GM12878 (cell line): ENCODE results near the gene TOM1L2. TPM values are rescaled to one million over a fixed set of nuclear protein-coding genes. Genes with fewer than 3 reads are reported as not detected.

Experiments
- BCL11A ChIP-seq: IDR thresholded peaks from 2 replicates; pipeline ENCODE4 v1.6.1; 2011; ENCODE audit warnings: low read depth, low read length
- MTA3 ChIP-seq: IDR thresholded peaks from 2 replicates; pipeline ENCODE4 v1.6.1; 2012; ENCODE audit warnings: low read length, inconsistent platforms, borderline replicate concordance
- RELA ChIP-seq: fragments of 450-650 bp; IDR thresholded peaks from 2 replicates; pipeline ENCODE4 v1.8.0; 2014; ENCODE audit warnings: borderline replicate concordance; ENCODE audit not compliant: partially characterized antibody
- STAT1 ChIP-seq: fragments of 450-650 bp; conservative IDR thresholded peaks from 2 replicates; pipeline ENCODE4 v1.6.1; 2014; ENCODE audit warnings: antibody characterized with exemption, mild to moderate bottlenecking
- TBL1XR1 ChIP-seq: IDR thresholded peaks from 2 replicates; pipeline ENCODE4 v1.6.1; 2012; ENCODE audit warnings: low read depth, low read length, improper control_type of control experiment
- polyA plus RNA-seq, 11 experiments: library from polyadenylated mRNA; depleted of rRNA in 4 of 11; unstranded in 6 of 11; stranded (reverse) in 5 of 11; fragments of >200 nt; fragmentation: Nextera tagmentation in 4 of 11; fragmentation: Illumina TruSeq in 1 of 11; extraction: Ambion mirVana in 4 of 11; extraction: Trizol in 1 of 11; gene quantifications; 1 replicate in 1 of 11; 2 replicates in 10 of 11; pipeline versions ENCODE4 v1.2.1 to v1.2.3, GENCODE V29; 2011 to 2016; ENCODE audit warnings: inconsistent platforms in 2 of 11, missing spikeins in 2 of 11, low read depth in 1 of 11
- total RNA-seq, 4 experiments: library from RNA; depleted of rRNA in 3 of 4; stranded (reverse); fragments of >200 nt in 3 of 4; fragmentation: Illumina TruSeq in 1 of 4; extraction: Trizol in 1 of 4; gene quantifications; 2 replicates each; pipeline versions ENCODE4 v1.2.1 to v1.2.3, GENCODE V29; 2013 to 2021
- TF ChIP-seq, protein P1 (sequence below), 3 experiments: IDR thresholded peaks in 2 of 3; conservative IDR thresholded peaks in 1 of 3; 2 replicates each; pipeline ENCODE4 v1.5.1; 2011; ENCODE audit warnings: low read depth in 3 of 3, low read length in 3 of 3, mild to moderate bottlenecking in 3 of 3, control low read depth in 2 of 3, moderate library complexity in 2 of 3, inconsistent platforms in 1 of 3, mixed read lengths in 1 of 3; ENCODE audit not compliant: control insufficient read depth in 2 of 3, insufficient read depth in 1 of 3; ENCODE audit errors: extremely low read depth in 1 of 3
- TF ChIP-seq, protein P2 (sequence below): fragments of 450-650 bp; formaldehyde crosslinking; IDR thresholded peaks from 2 replicates; pipeline ENCODE4 v1.4.0; 2022; ENCODE audit warnings: mild to moderate bottlenecking, moderate library complexity
- TF ChIP-seq, protein P3 (sequence below): IDR thresholded peaks from 2 replicates; pipeline ENCODE4 v1.6.1; 2011; ENCODE audit warnings: low read depth, low read length, improper control_type of control experiment, borderline replicate concordance
- TF ChIP-seq, protein P4 (sequence below): IDR thresholded peaks from 2 replicates; pipeline ENCODE4 v1.6.1; 2011; ENCODE audit warnings: low read depth, mild to moderate bottlenecking, low read length, moderate library complexity, borderline replicate concordance; ENCODE audit errors: extremely low read depth
- TF ChIP-seq, protein P5 (sequence below): fragments of 450-650 bp; conservative IDR thresholded peaks from 2 replicates; pipeline ENCODE4 v1.6.1; 2017; ENCODE audit warnings: mild to moderate bottlenecking, moderate library complexity
- TF ChIP-seq, protein P6 (sequence below): fragments of 450-650 bp; IDR thresholded peaks from 2 replicates; pipeline ENCODE4 v1.6.1; 2017; ENCODE audit warnings: low read depth, mild to moderate bottlenecking, moderate library complexity
- TF ChIP-seq, protein P7 (sequence below): fragments of 450-650 bp; formaldehyde crosslinking; IDR thresholded peaks from 2 replicates; pipeline ENCODE4 v1.5.0; 2022; ENCODE audit warnings: mild to moderate bottlenecking, missing genetic modification characterization

TOM1L2 gene
- total and polyA plus RNA-seq, 10 of the 15 experiments (the other 5 are each of a cell fraction or from before 2014, with no cell fraction given) = 0.19 to 19.2 (median 8.1) TPM

DNA sequence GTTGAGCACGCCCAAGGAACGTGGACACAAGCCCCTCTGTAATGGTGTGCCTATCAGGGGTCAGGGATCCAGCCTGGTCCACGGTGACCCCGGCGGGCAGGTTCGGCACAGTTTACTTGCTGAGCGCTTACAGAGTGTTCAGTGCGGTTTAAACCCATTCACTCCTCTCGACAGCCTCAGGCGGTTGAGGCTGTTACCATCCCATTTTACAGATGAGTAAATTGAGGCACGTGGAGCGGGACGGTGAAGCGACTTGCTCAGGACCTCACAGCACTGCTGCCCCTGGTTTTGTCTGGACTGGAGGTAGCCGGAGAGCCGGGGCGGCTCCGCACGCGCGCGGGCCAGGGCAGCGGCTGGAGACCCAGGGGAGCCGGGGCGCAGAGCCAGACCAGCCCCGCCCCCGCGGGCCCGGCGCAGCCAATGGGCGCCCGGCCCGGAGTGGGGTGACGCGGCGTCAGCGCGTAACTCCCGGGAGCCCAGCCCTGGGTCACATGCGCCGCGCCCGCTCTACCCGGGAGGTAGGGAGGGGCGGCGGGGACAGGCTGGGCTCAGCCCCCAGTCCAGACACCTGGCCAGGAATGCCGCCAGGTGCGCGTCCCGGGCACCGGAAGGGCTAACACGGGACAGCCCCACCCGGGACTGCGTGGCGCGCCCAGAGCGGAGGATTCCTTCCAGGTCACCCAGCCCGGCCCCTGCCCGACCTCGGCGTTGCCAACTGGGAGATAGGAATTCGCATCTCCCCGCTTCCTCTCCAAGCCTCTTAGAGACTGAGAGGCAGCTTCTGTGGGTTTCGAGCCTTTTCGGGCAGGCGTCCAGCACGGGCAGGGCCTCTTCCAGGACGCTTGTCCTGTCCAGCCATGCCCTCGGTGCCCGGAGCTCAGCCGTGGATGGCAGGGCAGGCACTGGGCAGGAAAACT is 132.2 kb downstream of the TOM1L2 start (continued):
- TF ChIP-seq, protein P1, sequence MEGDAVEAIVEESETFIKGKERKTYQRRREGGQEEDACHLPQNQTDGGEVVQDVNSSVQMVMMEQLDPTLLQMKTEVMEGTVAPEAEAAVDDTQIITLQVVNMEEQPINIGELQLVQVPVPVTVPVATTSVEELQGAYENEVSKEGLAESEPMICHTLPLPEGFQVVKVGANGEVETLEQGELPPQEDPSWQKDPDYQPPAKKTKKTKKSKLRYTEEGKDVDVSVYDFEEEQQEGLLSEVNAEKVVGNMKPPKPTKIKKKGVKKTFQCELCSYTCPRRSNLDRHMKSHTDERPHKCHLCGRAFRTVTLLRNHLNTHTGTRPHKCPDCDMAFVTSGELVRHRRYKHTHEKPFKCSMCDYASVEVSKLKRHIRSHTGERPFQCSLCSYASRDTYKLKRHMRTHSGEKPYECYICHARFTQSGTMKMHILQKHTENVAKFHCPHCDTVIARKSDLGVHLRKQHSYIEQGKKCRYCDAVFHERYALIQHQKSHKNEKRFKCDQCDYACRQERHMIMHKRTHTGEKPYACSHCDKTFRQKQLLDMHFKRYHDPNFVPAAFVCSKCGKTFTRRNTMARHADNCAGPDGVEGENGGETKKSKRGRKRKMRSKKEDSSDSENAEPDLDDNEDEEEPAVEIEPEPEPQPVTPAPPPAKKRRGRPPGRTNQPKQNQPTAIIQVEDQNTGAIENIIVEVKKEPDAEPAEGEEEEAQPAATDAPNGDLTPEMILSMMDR (IDR thresholded peaks at IDR 0.05 in 2 of 3, conservative IDR thresholded peaks at IDR 0.05 in 1 of 3; ENCODE audit: control insufficient read depth in 2 of 3, extremely low read depth in 1 of 3, insufficient read depth in 1 of 3, low read depth in 3 of 3, low read length in 3 of 3) = no peak
- TF ChIP-seq BCL11A = no peak
- TF ChIP-seq, protein P2, sequence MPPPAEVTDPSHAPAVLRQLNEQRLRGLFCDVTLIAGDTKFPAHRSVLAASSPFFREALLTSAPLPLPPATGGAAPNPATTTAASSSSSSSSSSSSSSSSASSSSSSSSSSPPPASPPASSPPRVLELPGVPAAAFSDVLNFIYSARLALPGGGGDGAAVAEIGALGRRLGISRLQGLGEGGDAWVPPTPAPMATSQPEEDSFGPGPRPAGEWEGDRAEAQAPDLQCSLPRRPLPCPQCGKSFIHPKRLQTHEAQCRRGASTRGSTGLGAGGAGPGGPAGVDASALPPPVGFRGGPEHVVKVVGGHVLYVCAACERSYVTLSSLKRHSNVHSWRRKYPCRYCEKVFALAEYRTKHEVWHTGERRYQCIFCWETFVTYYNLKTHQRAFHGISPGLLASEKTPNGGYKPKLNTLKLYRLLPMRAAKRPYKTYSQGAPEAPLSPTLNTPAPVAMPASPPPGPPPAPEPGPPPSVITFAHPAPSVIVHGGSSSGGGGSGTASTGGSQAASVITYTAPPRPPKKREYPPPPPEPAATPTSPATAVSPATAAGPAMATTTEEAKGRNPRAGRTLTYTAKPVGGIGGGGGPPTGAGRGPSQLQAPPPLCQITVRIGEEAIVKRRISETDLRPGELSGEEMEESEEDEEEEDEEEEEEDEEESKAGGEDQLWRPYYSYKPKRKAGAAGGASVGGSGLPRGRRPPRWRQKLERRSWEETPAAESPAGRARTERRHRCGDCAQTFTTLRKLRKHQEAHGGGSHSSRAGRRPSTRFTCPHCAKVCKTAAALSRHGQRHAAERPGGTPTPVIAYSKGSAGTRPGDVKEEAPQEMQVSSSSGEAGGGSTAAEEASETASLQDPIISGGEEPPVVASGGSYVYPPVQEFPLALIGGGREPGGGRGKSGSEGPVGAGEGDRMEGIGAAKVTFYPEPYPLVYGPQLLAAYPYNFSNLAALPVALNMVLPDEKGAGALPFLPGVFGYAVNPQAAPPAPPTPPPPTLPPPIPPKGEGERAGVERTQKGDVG = no peak
- TF ChIP-seq, protein P3, sequence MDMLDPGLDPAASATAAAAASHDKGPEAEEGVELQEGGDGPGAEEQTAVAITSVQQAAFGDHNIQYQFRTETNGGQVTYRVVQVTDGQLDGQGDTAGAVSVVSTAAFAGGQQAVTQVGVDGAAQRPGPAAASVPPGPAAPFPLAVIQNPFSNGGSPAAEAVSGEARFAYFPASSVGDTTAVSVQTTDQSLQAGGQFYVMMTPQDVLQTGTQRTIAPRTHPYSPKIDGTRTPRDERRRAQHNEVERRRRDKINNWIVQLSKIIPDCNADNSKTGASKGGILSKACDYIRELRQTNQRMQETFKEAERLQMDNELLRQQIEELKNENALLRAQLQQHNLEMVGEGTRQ = peak; percentile 53
- TF ChIP-seq, protein P4, sequence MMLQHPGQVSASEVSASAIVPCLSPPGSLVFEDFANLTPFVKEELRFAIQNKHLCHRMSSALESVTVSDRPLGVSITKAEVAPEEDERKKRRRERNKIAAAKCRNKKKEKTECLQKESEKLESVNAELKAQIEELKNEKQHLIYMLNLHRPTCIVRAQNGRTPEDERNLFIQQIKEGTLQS = no peak
- TF ChIP-seq, protein P5, sequence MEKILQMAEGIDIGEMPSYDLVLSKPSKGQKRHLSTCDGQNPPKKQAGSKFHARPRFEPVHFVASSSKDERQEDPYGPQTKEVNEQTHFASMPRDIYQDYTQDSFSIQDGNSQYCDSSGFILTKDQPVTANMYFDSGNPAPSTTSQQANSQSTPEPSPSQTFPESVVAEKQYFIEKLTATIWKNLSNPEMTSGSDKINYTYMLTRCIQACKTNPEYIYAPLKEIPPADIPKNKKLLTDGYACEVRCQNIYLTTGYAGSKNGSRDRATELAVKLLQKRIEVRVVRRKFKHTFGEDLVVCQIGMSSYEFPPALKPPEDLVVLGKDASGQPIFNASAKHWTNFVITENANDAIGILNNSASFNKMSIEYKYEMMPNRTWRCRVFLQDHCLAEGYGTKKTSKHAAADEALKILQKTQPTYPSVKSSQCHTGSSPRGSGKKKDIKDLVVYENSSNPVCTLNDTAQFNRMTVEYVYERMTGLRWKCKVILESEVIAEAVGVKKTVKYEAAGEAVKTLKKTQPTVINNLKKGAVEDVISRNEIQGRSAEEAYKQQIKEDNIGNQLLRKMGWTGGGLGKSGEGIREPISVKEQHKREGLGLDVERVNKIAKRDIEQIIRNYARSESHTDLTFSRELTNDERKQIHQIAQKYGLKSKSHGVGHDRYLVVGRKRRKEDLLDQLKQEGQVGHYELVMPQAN = peak; percentile 73
- TF ChIP-seq, protein P6, sequence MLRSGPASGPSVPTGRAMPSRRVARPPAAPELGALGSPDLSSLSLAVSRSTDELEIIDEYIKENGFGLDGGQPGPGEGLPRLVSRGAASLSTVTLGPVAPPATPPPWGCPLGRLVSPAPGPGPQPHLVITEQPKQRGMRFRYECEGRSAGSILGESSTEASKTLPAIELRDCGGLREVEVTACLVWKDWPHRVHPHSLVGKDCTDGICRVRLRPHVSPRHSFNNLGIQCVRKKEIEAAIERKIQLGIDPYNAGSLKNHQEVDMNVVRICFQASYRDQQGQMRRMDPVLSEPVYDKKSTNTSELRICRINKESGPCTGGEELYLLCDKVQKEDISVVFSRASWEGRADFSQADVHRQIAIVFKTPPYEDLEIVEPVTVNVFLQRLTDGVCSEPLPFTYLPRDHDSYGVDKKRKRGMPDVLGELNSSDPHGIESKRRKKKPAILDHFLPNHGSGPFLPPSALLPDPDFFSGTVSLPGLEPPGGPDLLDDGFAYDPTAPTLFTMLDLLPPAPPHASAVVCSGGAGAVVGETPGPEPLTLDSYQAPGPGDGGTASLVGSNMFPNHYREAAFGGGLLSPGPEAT = peak; percentile 33; the same call in 1 of the 2 replicates
- no peak; the same call in 1 of the 2 replicates for TF ChIP-seq STAT1
- no peak for TF ChIP-seq TBL1XR1
- TF ChIP-seq, protein P7, sequence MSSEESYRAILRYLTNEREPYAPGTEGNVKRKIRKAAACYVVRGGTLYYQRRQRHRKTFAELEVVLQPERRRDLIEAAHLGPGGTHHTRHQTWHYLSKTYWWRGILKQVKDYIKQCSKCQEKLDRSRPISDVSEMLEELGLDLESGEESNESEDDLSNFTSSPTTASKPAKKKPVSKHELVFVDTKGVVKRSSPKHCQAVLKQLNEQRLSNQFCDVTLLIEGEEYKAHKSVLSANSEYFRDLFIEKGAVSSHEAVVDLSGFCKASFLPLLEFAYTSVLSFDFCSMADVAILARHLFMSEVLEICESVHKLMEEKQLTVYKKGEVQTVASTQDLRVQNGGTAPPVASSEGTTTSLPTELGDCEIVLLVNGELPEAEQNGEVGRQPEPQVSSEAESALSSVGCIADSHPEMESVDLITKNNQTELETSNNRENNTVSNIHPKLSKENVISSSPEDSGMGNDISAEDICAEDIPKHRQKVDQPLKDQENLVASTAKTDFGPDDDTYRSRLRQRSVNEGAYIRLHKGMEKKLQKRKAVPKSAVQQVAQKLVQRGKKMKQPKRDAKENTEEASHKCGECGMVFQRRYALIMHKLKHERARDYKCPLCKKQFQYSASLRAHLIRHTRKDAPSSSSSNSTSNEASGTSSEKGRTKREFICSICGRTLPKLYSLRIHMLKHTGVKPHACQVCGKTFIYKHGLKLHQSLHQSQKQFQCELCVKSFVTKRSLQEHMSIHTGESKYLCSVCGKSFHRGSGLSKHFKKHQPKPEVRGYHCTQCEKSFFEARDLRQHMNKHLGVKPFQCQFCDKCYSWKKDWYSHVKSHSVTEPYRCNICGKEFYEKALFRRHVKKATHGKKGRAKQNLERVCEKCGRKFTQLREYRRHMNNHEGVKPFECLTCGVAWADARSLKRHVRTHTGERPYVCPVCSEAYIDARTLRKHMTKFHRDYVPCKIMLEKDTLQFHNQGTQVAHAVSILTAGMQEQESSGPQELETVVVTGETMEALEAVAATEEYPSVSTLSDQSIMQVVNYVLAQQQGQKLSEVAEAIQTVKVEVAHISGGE (CRISPR knock-in tag) = no peak
- TF ChIP-seq MTA3 = no peak
- TF ChIP-seq RELA = peak; percentile 23
